Hepatocyte (in vitro differentiated cells): ENCODE data around the gene CD44.

ENCODE experiments used
- EZH2 ChIP-seq: fragments of 200-600 bp; sonication (generic); IDR thresholded peaks from 2 replicates; pipeline ENCODE4 v1.6.1; 2016; ENCODE audit warnings: antibody characterized with exemption, mild to moderate bottlenecking, borderline replicate concordance
- TF ChIP-seq, protein P1 (sequence below): fragments of 200-600 bp; sonication (generic); IDR thresholded peaks from 2 replicates; pipeline ENCODE4 v1.5.1; 2016; ENCODE audit warnings: antibody characterized with exemption, mild to moderate bottlenecking; ENCODE audit not compliant: poor library complexity

DNA sequence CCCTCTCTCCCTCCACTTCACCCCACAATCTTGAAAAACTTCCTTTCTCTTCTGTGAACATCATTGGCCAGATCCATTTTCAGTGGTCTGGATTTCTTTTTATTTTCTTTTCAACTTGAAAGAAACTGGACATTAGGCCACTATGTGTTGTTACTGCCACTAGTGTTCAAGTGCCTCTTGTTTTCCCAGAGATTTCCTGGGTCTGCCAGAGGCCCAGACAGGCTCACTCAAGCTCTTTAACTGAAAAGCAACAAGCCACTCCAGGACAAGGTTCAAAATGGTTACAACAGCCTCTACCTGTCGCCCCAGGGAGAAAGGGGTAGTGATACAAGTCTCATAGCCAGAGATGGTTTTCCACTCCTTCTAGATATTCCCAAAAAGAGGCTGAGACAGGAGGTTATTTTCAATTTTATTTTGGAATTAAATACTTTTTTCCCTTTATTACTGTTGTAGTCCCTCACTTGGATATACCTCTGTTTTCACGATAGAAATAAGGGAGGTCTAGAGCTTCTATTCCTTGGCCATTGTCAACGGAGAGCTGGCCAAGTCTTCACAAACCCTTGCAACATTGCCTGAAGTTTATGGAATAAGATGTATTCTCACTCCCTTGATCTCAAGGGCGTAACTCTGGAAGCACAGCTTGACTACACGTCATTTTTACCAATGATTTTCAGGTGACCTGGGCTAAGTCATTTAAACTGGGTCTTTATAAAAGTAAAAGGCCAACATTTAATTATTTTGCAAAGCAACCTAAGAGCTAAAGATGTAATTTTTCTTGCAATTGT lies 92.3 kb downstream of the CD44 start:
- TF ChIP-seq, protein P1, sequence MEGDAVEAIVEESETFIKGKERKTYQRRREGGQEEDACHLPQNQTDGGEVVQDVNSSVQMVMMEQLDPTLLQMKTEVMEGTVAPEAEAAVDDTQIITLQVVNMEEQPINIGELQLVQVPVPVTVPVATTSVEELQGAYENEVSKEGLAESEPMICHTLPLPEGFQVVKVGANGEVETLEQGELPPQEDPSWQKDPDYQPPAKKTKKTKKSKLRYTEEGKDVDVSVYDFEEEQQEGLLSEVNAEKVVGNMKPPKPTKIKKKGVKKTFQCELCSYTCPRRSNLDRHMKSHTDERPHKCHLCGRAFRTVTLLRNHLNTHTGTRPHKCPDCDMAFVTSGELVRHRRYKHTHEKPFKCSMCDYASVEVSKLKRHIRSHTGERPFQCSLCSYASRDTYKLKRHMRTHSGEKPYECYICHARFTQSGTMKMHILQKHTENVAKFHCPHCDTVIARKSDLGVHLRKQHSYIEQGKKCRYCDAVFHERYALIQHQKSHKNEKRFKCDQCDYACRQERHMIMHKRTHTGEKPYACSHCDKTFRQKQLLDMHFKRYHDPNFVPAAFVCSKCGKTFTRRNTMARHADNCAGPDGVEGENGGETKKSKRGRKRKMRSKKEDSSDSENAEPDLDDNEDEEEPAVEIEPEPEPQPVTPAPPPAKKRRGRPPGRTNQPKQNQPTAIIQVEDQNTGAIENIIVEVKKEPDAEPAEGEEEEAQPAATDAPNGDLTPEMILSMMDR, result no peak
- TF ChIP-seq EZH2, result no peak
